ENCODE results near the gene STX1A.

DNA sequence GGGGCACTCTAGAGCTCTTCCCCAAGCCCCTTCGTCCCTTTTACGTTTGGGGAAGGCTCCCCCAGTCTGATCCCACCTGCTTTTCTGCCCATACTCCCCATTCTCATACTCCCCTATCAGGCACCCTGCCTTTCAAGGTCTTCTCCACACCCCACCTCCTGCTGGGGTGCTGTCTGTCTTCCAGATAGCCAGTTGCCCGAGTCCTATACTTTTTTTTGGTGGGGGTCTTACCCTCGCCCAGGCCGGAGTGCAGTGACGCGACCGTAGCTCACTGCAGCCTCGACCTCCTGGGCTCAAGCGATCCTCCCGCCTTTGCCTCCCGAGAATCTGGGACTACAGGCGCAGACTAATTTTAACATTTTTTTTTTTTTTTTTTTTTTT is 19.9 kb upstream of the STX1A start:
- TF ChIP-seq CTCF (IDR thresholded peaks at IDR 0.05) (no peak), POLR2AphosphoS5 (IDR thresholded peaks at IDR 0.05) (no peak), POLR2A (IDR thresholded peaks at IDR 0.05) (no peak)
